ENCODE data around the gene RYR2.

- TF ChIP-seq ZBTB40 (IDR thresholded peaks at IDR 0.05) (no peak), ZBTB40 (CRISPR knock-in tag; IDR thresholded peaks at IDR 0.05) (no peak), NFATC3 (IDR thresholded peaks at IDR 0.05) (no peak), RCOR1 (IDR thresholded peaks at IDR 0.05; ENCODE audit: borderline replicate concordance in 1 of 2, low read depth in 2 of 2, low read length in 2 of 2) (no peak), ELF1 (tag; IDR thresholded peaks at IDR 0.05) (no peak), MEF2A (IDR thresholded peaks at IDR 0.05; ENCODE audit: control insufficient read depth, low read depth, low read length) (no peak), JUND (IDR thresholded peaks at IDR 0.05; ENCODE audit: borderline replicate concordance, low read depth, low read length) (no peak), JUND (tag; IDR thresholded peaks at IDR 0.05; ENCODE audit: borderline replicate concordance, low read depth, low read length) (no peak), ZNF232 (CRISPR knock-in tag; IDR thresholded peaks at IDR 0.05) (no peak), HCFC1 (IDR thresholded peaks at IDR 0.05; ENCODE audit: low read depth, low read length) (no peak)
These were observed 285.1 kb downstream of the RYR2 start for GRCh38 chr1:237327061-237327460.
